Peyer's patch (tissue), 4 donors: ENCODE measurements around the gene CLCNKB.

Experiments
- CTCF ChIP-seq, 6 experiments: fragments of 450-650 bp in 4 of 6; fragments of 200-600 bp in 2 of 6; sonication (generic) in 1 of 6; IDR thresholded peaks; one replicate each; pipeline ENCODE4 v1.5.1; 2017 to 2019; ENCODE audit warnings: antibody characterized with exemption in 6 of 6, mild to moderate bottlenecking in 3 of 6, moderate library complexity in 1 of 6
- POLR2A ChIP-seq, 2 donors: fragments of 450-650 bp; IDR thresholded peaks; one replicate each; pipeline ENCODE4 v1.5.1; 2017; ENCODE audit warnings: antibody characterized with exemption in 2 of 2, mild to moderate bottlenecking in 2 of 2, moderate library complexity in 2 of 2

DNA sequence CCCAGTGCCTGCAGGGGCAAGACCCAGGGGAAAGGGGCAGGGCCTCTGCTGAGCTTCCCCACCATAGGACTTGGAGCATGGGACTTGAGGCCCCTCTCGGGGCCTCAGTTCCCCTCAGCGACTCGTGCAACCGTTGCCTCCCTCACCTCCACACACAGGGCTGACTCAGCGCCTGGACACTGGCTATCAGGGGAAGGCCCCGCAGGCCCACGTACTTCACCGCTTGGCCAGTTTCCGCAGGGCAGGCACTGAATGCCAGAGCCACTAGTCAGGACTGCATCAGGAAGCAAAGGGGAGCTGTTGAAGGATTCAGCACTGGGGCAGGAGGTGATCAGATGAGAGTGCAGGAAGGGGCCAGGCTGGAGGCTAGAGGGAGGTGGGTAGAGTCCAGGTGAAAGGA, 45.4 kb downstream of the CLCNKB start:
- TF ChIP-seq CTCF (IDR thresholded peaks at IDR 0.05) (no peak), POLR2A (IDR thresholded peaks at IDR 0.05) (no peak)
